ENCODE results near the gene CFAP161. TPM values are rescaled to one million over a fixed set of nuclear protein-coding genes. Genes with fewer than 3 reads are reported as not detected.
"Not testable (repeated sequence)": the region's sequence is repeated elsewhere in the genome, so short reads cannot be mapped to it uniquely, and the experiment has no call there.

CFAP161 gene
- total RNA-seq, 1 donor from 2014 or later = not detected

DNA sequence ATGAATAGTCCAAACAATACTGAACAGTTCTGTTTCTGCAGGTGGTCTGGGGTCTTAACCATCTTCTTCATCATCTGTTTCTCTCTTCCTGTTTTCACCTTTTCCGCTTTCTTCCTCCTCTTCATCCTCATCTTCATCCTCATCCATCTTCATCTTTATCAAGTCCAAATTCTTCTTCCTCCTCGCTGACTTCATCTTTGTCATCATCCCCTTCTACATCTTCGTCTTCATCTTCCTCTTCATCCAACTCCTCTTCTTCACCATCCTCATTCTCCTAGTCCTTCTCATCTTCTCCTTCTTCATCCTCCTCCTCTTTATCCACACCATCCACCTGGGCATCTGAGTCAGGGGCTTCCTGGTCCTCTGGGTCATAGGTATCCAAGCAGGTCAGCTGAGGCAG is 16.5 kb upstream of the CFAP161 start:
- H3K9me3 Mint-ChIP-seq (ENCODE audit: unreplicated experiment) = no peaks in the 10 kb centered on the region
- TF ChIP-seq, protein P1, sequence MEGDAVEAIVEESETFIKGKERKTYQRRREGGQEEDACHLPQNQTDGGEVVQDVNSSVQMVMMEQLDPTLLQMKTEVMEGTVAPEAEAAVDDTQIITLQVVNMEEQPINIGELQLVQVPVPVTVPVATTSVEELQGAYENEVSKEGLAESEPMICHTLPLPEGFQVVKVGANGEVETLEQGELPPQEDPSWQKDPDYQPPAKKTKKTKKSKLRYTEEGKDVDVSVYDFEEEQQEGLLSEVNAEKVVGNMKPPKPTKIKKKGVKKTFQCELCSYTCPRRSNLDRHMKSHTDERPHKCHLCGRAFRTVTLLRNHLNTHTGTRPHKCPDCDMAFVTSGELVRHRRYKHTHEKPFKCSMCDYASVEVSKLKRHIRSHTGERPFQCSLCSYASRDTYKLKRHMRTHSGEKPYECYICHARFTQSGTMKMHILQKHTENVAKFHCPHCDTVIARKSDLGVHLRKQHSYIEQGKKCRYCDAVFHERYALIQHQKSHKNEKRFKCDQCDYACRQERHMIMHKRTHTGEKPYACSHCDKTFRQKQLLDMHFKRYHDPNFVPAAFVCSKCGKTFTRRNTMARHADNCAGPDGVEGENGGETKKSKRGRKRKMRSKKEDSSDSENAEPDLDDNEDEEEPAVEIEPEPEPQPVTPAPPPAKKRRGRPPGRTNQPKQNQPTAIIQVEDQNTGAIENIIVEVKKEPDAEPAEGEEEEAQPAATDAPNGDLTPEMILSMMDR (IDR thresholded peaks at IDR 0.05) = no peak
- no peaks in the 10 kb centered on the region for H3K4me1 Mint-ChIP-seq (ENCODE audit: unreplicated experiment)
- peaks cover 48% of the 10 kb centered on the region for H3K27me3 Mint-ChIP-seq (ENCODE audit: unreplicated experiment)
- H3K4me3 Mint-ChIP-seq (ENCODE audit: unreplicated experiment) = no peak overlapping the region
- no peak for DNase-seq (ENCODE audit: extremely low spot score, unreplicated experiment)
- H3K36me3 Mint-ChIP-seq (ENCODE audit: unreplicated experiment) = no peaks in the 10 kb centered on the region
- H3K27ac Mint-ChIP-seq (ENCODE audit: unreplicated experiment) = no peak overlapping the region

DNA sequence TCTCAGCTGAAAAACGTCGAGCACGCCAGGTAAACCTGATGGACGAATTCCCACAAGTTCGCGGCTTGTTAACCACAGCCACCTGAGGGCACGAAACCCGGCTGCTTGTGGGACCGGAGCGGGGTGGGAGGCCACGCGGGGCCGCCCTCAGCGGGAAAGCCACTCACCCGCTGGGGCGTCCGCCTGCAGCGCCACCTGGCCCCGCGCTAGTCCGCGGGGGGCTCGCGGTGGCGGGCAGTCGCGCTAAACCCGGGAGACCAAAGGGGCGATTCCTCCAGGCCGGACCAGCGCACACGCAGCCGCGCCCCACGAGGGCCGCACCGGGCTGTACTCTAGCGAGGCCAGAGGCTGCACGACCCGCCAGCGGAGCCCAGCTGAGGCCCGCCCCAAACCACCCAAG is 15.7 kb upstream of the CFAP161 start:
- Mint-ChIP-seq H3K27me3 (ENCODE audit: unreplicated experiment) (peaks cover 45% of the 10 kb centered on the region), H3K4me1 (ENCODE audit: unreplicated experiment) (no peaks in the 10 kb centered on the region), H3K4me3 (ENCODE audit: unreplicated experiment) (no peak overlapping the region), H3K36me3 (ENCODE audit: unreplicated experiment) (no peaks in the 10 kb centered on the region), H3K27ac (ENCODE audit: unreplicated experiment) (no peak overlapping the region), H3K9me3 (ENCODE audit: unreplicated experiment) (no peaks in the 10 kb centered on the region)
- no peak for DNase-seq (ENCODE audit: extremely low spot score, unreplicated experiment)
- TF ChIP-seq, protein P1 (IDR thresholded peaks at IDR 0.05) = no peak

DNA sequence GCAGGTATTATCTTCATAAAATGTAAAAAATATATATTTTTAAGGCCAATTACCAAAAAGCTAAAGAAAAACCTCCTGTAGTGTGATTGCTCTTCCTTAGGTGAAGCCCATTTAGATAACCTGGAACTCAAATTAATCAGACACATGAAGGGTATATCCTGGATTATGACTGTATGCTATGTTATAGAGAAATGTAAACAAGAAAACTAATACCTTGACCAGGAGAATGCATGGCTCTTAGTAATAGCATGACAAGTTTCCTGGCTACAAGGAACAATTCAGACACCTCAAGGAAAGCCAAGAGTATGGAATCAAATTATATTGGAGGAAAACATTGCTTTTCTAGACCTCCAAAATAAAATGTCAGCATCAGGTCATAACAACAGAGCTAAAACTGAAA is 14.0 kb upstream of the CFAP161 start:
- Mint-ChIP-seq H3K4me1 (ENCODE audit: unreplicated experiment) (no peaks in the 10 kb centered on the region), H3K36me3 (ENCODE audit: unreplicated experiment) (no peaks in the 10 kb centered on the region), H3K4me3 (ENCODE audit: unreplicated experiment) (no peak overlapping the region), H3K27ac (ENCODE audit: unreplicated experiment) (no peak overlapping the region), H3K27me3 (ENCODE audit: unreplicated experiment) (peaks cover 53% of the 10 kb centered on the region), H3K9me3 (ENCODE audit: unreplicated experiment) (no peaks in the 10 kb centered on the region)
- TF ChIP-seq, protein P1 (IDR thresholded peaks at IDR 0.05) = no peak
- no peak for DNase-seq (ENCODE audit: extremely low spot score, unreplicated experiment)

DNA sequence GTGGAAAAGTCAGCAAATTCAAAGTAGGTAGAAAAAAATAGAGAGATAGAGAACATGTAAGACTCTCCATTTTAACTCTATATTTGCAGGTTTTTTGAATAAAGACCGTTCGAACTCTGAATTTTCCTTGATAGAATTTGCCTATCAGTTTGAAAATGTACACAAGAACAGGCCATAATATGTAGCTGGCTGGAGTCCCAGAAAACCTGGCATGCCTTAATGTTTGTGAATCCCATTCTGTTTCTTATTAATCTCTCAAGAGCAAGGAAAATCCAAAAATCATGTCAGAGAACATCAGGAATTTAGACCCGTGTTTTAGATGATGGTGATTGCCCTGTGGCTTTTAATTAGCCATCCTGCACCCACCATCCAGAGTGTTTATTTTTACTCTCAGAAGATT is 7.2 kb upstream of the CFAP161 start:
- DNase-seq (ENCODE audit: extremely low spot score, unreplicated experiment) = no peak
- H3K27ac Mint-ChIP-seq (ENCODE audit: unreplicated experiment) = no peak overlapping the region
- peaks cover 65% of the 10 kb centered on the region for H3K27me3 Mint-ChIP-seq (ENCODE audit: unreplicated experiment)
- no peak overlapping the region for H3K4me3 Mint-ChIP-seq (ENCODE audit: unreplicated experiment)
- no peaks in the 10 kb centered on the region for H3K4me1 Mint-ChIP-seq (ENCODE audit: unreplicated experiment)
- TF ChIP-seq, protein P1 (IDR thresholded peaks at IDR 0.05) = no peak
- H3K9me3 Mint-ChIP-seq (ENCODE audit: unreplicated experiment) = peaks cover 11% of the 10 kb centered on the region
- H3K36me3 Mint-ChIP-seq (ENCODE audit: unreplicated experiment) = no peaks in the 10 kb centered on the region

DNA sequence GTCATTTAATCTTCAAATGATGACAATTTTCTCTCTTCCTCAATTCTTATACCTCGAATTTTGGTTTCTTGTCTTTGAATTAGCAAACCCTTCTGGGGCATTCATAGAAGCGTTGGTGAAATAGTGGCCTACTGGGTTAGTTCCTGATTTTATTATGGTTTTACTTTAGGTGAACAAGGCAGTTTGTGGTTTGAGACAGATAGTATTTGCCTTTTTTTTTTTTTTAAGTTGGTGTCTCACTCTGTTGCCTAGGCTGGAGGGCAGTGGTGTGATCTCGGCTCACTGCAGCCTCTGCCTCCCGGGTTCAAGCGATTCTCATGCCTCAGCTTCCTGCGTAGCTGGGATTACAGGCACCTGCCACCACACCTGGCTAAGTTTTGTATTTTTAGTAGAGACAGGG is 7.4 kb downstream of the CFAP161 start:
- H3K36me3 Mint-ChIP-seq (ENCODE audit: unreplicated experiment); H3K4me3 Mint-ChIP-seq (ENCODE audit: unreplicated experiment); H3K9me3 Mint-ChIP-seq (ENCODE audit: unreplicated experiment); H3K27ac Mint-ChIP-seq (ENCODE audit: unreplicated experiment); DNase-seq (ENCODE audit: extremely low spot score, unreplicated experiment); H3K4me1 Mint-ChIP-seq (ENCODE audit: unreplicated experiment): not testable (repeated sequence)
- H3K27me3 Mint-ChIP-seq (ENCODE audit: unreplicated experiment) = peaks cover 46% of the 10 kb centered on the region

DNA sequence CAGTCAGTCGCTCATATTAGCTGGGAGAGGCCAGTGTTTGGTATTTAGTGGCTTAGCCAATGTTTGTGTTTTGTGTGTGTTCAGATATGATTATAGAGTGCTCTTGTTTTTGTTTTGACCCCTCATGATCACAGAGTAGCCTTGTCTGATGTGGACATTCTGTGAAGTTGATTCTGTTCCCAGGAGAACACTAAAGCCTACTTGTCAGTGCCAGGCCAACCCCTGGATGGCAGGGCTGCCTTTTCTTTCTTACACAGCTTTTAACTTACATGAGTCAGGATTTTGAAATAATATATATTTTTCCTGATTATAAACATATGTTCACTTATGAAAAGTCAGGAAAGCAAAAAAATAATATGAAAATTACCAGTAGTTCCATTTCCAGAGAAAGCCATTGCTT is 11.9 kb downstream of the CFAP161 start:
- H3K36me3 Mint-ChIP-seq (ENCODE audit: unreplicated experiment) = no peaks in the 10 kb centered on the region

More for the DNA sequence above, 11.9 kb downstream of the CFAP161 start:
- no peaks in the 10 kb centered on the region for H3K4me1 Mint-ChIP-seq (ENCODE audit: unreplicated experiment)
- peaks cover 25% of the 10 kb centered on the region for H3K27me3 Mint-ChIP-seq (ENCODE audit: unreplicated experiment)
- TF ChIP-seq, protein P1 (IDR thresholded peaks at IDR 0.05) = no peak
- H3K4me3 Mint-ChIP-seq (ENCODE audit: unreplicated experiment) = no peak overlapping the region
- DNase-seq (ENCODE audit: extremely low spot score, unreplicated experiment) = no peak
- no peak overlapping the region for H3K27ac Mint-ChIP-seq (ENCODE audit: unreplicated experiment)
- H3K9me3 Mint-ChIP-seq (ENCODE audit: unreplicated experiment) = no peaks in the 10 kb centered on the region
